GM12891 (cell line): ENCODE results near the gene MLLT6.

Experiments used
- POLR2A ChIP-seq: IDR thresholded peaks from 2 replicates; pipeline ENCODE4 v1.6.1; 2011; ENCODE audit warnings: low read depth, low read length, control low read depth
- SPI1 ChIP-seq: IDR thresholded peaks from 2 replicates; pipeline ENCODE4 v1.6.1; 2011; ENCODE audit warnings: low read depth, low read length, control low read depth
- TAF1 ChIP-seq: IDR thresholded peaks from 2 replicates; pipeline ENCODE4 v1.6.1; 2011; ENCODE audit warnings: low read depth, low read length, control low read depth

- TF ChIP-seq POLR2A (no peak), TAF1 (no peak), SPI1 (no peak)
Observed at GRCh38 chr17:38748892-38749222, 43.8 kb downstream of the MLLT6 start.
